Omental fat pad (tissue), 4 donors: ENCODE measurements around the gene EMID1. TPM values are rescaled to one million over a fixed set of nuclear protein-coding genes. Genes with fewer than 3 reads are reported as not detected.

Experiments used
- ATAC-seq: fragments of 150-250 bp; one replicate; pipeline ENCODE4 v1.9.1; 2016; ENCODE audit warnings: mild to moderate bottlenecking, moderate library complexity; ENCODE audit not compliant: low FRiP score
- DNase-seq: peaks from one replicate; pipeline ENCODE4 v3.0.0-alpha.2; 2019; ENCODE audit warnings: low spot score
- total RNA-seq, 4 donors: library from RNA; depleted of rRNA; stranded (reverse); fragments of >200 nt; gene quantifications; one replicate each; pipeline ENCODE4 v1.1.0, GENCODE V29; 2016
- TF ChIP-seq, protein P1 (sequence below), 3 donors: fragments of 450-650 bp; IDR thresholded peaks; one replicate each; pipeline ENCODE4 v1.5.1; 2016 to 2017; ENCODE audit warnings: antibody characterized with exemption in 3 of 3, mild to moderate bottlenecking in 3 of 3, moderate library complexity in 2 of 3

EMID1 gene
- total RNA-seq, 4 donors from 2014 or later: 1.5 to 2.5 (median 1.7) TPM

DNA sequence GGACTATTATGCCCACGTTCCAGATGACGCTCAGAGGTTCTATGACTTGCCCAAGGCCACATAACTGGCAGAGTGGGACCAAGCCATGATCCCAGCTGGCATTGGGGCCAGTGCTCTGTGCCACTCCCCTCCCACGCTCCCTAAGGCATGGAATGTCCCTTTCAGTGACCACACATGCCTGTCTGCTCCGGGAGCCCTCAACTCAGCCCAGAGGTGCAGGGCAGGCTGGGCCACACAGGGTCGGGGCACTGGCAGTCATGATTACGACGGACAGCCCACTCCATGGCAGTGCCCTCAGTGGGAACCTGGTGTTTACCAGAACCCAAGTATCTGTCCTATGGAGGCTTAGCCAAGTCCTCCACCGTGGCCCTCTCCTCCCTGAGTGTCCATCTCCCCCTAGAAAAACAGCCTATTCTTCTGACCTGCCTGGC, 52.1 kb downstream of the EMID1 start:
- DNase-seq: no peak
- TF ChIP-seq, protein P1, sequence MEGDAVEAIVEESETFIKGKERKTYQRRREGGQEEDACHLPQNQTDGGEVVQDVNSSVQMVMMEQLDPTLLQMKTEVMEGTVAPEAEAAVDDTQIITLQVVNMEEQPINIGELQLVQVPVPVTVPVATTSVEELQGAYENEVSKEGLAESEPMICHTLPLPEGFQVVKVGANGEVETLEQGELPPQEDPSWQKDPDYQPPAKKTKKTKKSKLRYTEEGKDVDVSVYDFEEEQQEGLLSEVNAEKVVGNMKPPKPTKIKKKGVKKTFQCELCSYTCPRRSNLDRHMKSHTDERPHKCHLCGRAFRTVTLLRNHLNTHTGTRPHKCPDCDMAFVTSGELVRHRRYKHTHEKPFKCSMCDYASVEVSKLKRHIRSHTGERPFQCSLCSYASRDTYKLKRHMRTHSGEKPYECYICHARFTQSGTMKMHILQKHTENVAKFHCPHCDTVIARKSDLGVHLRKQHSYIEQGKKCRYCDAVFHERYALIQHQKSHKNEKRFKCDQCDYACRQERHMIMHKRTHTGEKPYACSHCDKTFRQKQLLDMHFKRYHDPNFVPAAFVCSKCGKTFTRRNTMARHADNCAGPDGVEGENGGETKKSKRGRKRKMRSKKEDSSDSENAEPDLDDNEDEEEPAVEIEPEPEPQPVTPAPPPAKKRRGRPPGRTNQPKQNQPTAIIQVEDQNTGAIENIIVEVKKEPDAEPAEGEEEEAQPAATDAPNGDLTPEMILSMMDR (IDR thresholded peaks at IDR 0.05): no peak
- no peak for ATAC-seq

DNA sequence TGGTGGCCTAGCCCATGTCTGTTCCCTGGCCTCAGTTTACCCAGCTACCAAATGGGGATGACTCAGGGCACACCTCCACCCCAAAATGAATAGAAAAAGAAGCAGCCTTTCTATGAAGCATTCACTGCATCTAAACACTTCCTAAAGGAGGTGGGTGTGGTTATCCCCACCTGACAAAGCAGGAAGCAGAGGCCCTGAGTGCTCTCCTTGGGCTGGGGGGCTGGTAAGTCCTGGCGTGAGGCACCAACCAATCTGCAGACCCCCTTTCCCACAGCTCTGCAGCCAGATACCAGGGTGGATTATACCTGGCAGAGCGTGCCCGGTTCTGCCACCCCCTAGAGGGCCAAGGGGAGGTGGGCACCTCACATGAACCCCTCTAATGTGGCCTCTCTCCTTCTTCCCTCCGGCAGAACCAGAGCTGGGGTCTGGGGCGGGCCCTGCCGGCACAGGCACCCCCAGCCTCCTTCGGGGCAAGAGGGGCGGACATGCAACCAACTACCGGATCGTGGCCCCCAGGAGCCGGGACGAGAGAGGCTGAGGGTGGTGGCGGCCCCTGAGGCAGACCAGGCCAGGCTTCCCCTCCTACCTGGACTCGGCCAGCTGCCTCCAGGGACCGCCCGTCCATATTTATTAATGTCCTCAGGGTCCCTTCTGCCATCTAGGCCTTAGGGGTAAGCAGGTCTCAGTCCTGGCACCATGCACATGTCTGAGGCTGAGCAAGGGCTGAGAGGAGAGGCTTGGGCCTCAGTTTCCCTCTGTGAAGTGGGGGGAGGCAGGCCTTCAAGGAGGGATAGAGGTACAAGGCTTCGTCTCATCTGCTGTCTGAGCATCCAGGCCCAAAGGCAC, 52.9 kb downstream of the EMID1 start:
- ATAC-seq (no peak), DNase-seq (no peak)
- TF ChIP-seq, protein P1 (IDR thresholded peaks at IDR 0.05): no peak

DNA sequence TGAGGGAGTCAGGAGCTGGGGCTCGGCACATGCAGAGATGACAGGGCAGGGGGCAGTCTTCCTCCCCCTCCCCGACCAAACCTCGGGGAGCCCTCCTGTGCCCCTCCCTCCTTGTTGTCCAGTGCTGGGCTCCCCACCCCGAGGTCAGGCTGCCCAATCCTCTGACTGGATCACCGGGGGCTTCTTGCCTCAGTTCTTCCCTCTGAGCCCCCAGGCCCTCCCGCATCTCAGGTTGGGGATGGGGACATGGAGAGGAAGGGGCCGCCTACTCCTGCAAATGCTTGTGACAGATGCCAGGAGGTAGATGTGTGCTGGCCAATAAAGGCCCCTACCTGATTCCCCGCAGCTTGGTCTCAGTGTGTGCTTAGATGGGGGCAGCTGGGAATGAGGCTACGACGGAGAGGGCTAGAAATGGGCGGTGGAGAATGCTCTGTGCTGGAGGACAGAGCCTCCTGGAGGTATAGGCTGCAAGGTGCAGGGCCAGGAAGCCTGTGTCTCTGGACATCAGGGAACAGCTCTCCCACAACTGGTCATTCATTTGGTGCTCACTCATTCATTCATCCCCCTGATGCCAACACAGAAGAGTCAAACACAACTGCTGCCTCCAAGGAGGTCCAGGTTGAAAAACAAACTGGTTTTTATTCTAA, 53.7 kb downstream of the EMID1 start:
- TF ChIP-seq, protein P1 (IDR thresholded peaks at IDR 0.05): no peak
- ATAC-seq: no peak

DNA sequence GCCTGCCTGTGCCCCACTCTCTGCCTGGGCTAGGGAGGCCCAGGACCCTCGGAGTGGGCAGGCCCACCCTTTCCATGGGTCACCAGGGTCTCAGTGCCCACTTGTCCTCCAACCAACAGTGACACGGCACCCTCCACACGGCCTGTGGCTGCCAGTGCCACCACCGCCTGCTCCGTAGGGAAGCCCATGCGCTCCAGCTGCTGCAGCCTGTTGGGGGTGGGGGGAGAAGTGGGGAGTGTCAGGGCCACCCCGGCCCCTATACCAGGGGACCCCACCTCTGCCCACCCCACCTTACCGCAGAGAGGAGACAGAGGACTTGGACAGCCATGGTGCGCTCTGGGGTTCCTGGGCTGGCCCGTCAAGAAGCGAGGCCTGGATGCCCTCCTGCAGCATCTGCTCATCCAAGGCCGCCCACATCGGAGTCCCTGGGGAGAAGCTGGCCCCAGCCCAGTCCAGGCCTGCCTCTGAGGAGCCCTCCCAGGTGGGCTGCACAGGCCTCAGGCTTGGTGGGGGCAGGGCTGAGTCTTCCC, 54.4 kb downstream of the EMID1 start:
- TF ChIP-seq, protein P1 (IDR thresholded peaks at IDR 0.05): no peak
- no peak for ATAC-seq
- DNase-seq: no peak

More for the DNA sequence above, 53.7 kb downstream of the EMID1 start:
- no peak for DNase-seq

DNA sequence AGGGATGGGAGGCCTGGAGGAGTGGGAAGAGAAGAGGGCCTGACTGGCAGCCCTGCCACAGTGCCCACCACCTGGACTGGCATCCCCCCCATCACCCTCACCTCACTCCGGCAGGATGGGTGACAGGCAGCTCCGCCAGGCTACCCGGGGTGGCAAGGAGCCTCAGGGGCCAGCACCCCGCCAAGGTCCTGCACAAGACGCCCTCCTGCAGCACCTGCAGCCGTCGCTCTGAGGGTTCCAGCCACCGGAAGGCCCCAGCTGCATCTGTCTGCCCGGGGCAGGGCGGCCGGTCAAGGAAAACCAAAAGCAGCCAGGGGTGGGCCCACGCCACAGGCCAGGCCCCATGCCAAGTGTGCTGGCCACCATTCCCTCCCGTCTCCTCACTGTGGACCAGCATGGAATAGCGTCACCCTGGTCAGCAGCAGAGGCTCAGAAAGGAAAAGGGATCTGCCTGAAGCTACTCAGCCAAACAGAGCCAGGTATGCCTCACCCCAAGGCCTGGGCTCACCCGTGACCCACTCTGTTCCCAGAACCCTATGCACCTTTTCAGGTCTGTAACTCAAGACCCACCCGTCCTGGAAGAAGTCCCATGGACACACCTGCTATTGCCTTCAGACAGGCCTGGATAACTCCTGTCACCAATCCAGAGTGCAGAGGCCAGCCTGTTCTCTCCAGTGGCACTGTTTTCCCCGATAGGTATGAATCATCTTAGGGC, 55.1 kb downstream of the EMID1 start:
- ATAC-seq: no peak
- DNase-seq: no peak

DNA sequence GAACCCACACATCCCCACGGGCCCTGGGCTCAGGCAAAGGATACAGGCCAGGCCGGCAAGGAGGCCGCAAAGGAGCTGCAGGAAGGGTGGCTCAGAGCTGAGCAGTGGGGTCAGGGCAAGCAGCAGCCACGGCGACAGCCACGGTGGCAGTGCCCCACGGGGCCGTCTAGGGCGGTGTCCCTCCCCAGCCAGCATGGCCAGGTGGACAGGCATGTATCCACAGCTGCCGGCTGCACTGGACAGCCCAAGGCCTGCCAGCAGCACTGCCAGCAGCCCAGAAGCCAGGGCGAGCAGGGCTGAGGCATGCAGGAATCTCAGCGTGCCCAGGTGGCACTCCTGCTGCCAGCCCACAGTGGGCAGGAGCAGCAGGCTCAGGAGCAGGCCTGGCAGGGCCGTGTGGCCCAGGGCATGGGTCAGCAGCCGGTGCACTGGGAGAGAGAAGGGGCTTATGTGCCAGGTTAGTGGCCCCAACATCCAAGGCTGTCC, 58.1 kb downstream of the EMID1 start:
- ATAC-seq (no peak), DNase-seq (no peak)
- TF ChIP-seq, protein P1 (IDR thresholded peaks at IDR 0.05): no peak

More for the DNA sequence above, 55.1 kb downstream of the EMID1 start:
- TF ChIP-seq, protein P1 (IDR thresholded peaks at IDR 0.05): no peak
